HG03378 (cell line): ENCODE data around the gene NKX2-4.
"Not testable (repeated sequence)": the region's sequence is repeated elsewhere in the genome, so short reads cannot be mapped to it uniquely, and the experiment has no call there.

Source experiments
- ATAC-seq: cut with Tn5 transposase; IDR thresholded peaks from one replicate; pipeline ENCODE4 v1.9.1; 2021; ENCODE audit warnings: mild to moderate bottlenecking, moderate library complexity; ENCODE audit not compliant: unreplicated experiment

The NKX2-4 gene

GRCh38 chr20:21397341-21398108 is at the start of gene NKX2-4:
TSS of gene NKX2-4 (minus strand) at chr20:21397526. CDS start at chr20:21397399, 127 bp downstream.
- ATAC-seq = no peak

DNA sequence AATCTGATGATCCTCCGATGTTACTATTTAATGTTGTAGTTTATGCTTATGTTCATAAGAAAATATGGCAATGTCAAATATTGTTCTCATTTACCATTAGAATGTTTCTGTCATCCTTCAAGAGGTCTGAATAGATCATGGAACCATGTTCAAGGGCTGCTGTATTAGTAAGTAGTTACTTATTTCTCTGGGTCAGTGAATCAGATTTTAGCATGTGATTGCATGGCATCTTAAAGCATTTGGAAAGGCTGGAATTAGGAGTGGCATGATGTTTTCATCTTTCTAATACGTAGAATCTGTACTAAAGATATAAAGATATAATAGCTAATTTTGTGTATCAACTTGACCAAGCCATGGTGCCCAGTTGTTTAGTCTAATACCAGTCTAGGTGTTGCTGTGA is 40.5 kb upstream of the NKX2-4 start:
- no peak for ATAC-seq

- ATAC-seq = no peak
These were observed 39.9 kb upstream of the NKX2-4 start for GRCh38 chr20:21437248-21437647.

GRCh38 chr20:21436205-21436604 is 38.9 kb upstream of the NKX2-4 start:
- ATAC-seq = no peak

- ATAC-seq = no peak
These were observed 38.2 kb upstream of the NKX2-4 start for GRCh38 chr20:21435576-21435975.

- no peak for ATAC-seq
These were observed 36.1 kb upstream of the NKX2-4 start for GRCh38 chr20:21433329-21433890.

DNA sequence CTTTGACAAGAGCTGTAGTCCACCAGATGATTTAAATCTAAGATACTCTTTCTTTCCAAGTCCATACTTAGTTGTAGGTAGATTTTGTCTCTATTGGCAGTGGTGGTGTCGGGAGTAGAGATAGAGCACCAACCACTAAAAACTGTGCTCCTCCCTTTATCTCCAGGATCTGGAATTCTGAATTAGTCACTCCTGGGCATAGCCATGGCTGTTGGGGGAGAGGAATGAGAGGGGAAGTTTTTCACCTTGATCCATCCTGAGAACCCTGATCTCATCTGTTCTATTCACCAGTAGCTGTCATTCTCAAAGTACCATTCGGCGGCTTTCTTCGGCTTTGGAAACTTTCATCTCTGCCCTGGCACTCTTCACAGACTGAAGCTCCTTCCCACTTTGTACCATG is 35.6 kb upstream of the NKX2-4 start:
- ATAC-seq = no peak

DNA sequence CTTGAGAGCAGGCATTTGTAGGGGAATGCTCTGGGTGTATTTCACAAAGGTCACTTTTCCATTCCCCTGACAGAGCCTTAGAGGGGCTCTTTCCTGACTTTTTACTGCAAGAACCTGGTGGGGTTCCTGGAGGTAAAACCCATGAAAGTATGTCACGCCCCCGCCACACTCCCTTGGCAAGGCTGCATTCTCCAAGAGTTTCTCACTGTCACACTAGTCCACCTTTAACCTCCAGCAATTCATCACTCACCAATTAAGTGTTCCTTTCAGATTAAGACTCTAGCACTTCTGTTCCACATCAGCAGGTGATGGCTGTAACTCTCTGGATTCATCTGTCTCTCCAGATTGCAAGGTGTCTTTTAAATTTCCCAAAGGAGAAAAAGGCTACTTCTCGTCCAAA is 32.7 kb upstream of the NKX2-4 start:
- ATAC-seq = no peak

GRCh38 chr20:21424846-21425245 is 27.5 kb upstream of the NKX2-4 start:
- no peak for ATAC-seq

GRCh38 chr20:21423712-21424111 is 26.4 kb upstream of the NKX2-4 start:
- ATAC-seq = not testable (repeated sequence)

GRCh38 chr20:21421601-21422236 is 24.4 kb upstream of the NKX2-4 start:
- ATAC-seq = no peak

- not testable (repeated sequence) for ATAC-seq
These were observed 21.8 kb upstream of the NKX2-4 start for GRCh38 chr20:21419147-21419546.

DNA sequence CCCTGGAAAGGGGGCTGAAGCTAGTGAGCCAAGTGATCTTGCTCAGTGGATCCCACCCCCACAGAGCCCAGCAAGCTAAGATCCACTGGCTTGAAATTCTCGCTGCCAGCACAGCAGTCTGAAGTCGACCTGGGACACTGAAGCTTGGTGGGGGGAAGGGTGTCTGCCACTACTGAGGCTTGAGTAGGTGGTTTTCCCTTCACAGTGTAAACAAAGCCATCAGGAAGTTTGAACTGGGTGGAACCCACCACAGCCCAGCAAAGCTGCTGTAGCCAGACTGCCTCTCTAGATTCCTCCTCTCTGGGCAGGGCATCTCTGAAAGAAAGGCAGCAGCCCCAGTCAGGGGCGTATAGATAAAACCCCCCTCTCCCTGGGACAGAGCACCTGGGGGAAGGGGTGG is 16.7 kb upstream of the NKX2-4 start:
- ATAC-seq = not testable (repeated sequence)

GRCh38 chr20:21411725-21412124 is 14.4 kb upstream of the NKX2-4 start:
- ATAC-seq = no peak

DNA sequence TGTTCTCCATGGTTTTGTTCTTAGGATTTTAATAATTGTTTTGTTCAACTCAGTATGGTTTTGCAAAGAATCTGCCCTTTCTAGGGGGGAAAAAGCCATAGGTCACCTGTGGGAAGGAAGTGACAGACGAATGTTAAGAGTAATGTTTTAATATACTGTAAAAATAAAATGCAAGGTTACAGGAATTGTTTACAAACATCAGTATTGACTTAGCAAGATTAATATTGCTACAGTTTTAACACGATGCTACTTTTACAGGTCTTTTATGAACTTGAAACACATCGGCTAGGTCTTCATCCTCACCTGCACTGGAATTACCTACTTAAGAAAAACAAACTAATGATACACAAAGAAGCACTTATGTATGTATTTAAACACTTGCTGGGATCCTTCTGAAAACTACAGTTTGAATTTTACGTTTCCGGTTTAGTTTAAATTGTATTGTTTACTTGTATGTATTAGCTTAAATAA is 1.7 kb upstream of the NKX2-4 start:
- ATAC-seq = no peak

DNA sequence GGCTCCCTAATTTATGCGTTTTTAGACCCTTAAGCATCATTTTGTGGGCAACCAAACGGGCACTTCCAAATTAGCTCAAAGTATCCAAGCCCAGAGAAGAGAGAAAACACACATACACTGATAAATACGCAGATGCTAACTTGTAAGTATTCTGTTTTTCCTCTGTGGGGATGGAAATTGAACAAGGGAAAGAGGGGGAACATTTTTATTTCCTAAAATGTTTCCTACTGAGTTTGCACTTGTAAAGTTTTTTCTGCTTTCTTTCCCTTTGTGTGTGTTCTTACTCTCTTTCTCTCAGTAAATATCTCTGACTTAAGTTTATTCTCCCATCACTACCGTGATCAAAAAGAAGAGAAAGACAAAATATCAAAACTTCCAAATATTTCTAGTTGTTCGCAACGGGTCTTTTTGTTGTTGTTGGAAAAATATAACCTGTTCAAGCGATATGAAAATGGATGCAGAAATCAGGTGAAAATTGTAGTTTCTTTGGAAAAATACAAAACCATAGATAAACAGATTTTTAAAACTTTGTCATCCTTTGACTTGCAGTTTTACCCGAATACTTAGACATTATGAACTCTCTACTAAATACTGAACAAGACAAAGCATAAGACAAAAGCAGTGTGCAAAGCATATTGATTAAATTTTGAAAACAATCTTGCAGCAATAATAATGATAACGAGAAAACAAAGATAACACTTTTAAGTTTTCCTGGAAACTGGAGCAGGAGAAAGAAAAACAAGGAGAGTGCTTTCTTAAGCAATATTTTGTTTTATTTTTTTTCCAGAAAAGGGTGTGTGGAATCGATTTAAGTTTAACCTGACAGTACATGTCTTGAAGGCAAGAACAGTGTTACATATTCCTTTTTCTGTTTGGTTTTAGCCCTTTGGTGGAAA is 1.0 kb upstream of the NKX2-4 start:
- no peak for ATAC-seq

DNA sequence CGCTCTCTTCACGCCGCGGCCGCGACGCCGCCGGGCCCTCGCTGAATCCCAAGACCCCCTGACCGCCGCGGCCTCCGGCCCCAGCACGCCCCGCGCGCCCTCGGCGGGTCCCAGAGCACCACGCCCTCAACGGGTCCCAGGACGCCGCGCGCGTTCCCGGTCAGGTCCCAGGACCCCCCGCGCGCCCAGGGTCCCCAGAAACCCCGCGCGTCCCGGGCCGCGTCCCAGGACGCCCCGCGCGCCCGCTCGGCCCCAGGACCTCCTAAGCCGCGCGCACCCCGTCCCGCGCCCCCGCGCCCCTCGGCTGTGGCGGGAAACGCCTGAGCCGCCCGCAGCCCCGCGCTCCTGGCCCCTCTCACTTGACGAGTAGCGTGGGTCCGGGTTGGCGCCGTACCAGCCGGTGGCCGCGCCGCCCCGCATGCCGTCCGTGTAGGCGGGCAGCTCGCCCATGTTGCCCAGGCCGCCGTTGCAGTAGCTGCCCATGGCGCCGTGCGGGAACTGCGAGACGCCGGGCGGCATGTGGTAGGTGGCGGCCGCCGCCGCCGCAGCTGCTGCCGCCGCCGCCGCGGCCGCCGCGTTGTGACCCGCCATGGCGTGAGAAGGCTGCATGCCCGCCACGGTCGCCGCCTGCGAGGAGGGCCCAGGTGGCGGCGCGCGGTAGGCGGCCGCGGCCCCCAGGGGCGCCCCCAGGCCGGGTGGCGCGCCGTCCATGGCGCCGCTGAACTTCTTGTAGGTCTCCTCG is 556 bp downstream of the NKX2-4 start:
- no peak for ATAC-seq

- no peak for ATAC-seq
These were observed 1.4 kb downstream of the NKX2-4 start for GRCh38 chr20:21395666-21396598.

DNA sequence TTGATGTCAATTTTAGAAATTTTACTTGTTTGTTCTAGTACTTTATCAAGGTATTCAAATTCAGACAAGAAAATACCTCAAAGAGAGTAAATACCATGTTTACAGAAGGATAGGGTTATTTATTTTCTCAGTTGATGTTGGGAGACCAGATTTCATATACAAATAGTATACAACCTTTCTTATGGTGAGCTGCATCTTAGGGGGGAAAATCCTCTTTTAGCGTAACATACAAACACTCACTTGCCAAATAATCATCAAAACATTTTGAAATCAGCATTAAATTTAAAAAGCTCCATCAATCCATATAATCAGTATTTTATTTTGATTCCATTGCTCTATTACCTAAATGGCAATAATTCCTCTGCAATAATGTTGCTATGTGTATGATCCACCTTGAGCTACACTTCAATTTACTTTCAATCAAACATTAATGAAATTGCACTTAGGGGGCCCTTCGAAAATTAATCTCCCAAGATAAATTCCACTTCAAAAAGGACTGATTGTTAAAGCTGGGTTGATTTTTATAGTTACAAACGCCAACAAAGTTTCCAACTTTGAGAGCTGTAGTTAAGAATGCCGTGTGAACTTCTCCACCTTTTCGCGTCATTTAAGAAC is 2.2 kb downstream of the NKX2-4 start:
- ATAC-seq = no peak
